A549 (cell line): ENCODE results near the gene HPCA.

Experiments
- CHD4 ChIP-seq: fragments of 200-600 bp; sonication (generic); IDR thresholded peaks from 2 replicates; pipeline ENCODE4 v1.6.1; 2016; ENCODE audit warnings: antibody characterized with exemption, mild to moderate bottlenecking, borderline replicate concordance
- TF ChIP-seq, protein P1 (sequence below): fragments of 200-600 bp; sonication (generic); IDR thresholded peaks from 2 replicates; pipeline ENCODE4 v1.6.1; 2016; ENCODE audit warnings: antibody characterized with exemption, mild to moderate bottlenecking, moderate library complexity
- TF ChIP-seq, protein P2 (sequence below): fragments of >200 bp; sonication (Bioruptor Twin); formaldehyde crosslinking; IDR thresholded peaks from 3 replicates; pipeline ENCODE4 v1.5.1; 2016

DNA sequence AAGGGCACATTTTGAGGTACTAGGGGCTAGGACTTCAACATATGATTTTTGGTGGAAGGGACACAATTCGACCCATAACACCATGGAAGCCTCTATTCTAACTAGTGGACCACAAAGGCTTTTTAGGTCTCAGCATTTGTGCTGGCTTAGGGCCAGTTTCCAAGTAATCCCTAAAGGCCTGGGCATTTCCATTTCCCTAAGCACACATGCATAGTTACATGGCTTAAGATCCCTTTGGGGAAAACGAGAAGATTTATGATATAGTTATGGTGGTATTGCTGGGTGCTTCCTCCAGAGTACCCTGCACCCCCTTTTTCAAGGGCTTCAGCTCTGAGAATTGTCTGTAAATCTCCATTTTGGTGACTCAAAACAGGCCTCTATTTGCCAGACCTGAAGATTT lies 43.1 kb downstream of the HPCA start:
- no peak for TF ChIP-seq CHD4
- TF ChIP-seq, protein P1, sequence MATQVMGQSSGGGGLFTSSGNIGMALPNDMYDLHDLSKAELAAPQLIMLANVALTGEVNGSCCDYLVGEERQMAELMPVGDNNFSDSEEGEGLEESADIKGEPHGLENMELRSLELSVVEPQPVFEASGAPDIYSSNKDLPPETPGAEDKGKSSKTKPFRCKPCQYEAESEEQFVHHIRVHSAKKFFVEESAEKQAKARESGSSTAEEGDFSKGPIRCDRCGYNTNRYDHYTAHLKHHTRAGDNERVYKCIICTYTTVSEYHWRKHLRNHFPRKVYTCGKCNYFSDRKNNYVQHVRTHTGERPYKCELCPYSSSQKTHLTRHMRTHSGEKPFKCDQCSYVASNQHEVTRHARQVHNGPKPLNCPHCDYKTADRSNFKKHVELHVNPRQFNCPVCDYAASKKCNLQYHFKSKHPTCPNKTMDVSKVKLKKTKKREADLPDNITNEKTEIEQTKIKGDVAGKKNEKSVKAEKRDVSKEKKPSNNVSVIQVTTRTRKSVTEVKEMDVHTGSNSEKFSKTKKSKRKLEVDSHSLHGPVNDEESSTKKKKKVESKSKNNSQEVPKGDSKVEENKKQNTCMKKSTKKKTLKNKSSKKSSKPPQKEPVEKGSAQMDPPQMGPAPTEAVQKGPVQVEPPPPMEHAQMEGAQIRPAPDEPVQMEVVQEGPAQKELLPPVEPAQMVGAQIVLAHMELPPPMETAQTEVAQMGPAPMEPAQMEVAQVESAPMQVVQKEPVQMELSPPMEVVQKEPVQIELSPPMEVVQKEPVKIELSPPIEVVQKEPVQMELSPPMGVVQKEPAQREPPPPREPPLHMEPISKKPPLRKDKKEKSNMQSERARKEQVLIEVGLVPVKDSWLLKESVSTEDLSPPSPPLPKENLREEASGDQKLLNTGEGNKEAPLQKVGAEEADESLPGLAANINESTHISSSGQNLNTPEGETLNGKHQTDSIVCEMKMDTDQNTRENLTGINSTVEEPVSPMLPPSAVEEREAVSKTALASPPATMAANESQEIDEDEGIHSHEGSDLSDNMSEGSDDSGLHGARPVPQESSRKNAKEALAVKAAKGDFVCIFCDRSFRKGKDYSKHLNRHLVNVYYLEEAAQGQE = no peak
- TF ChIP-seq, protein P2, sequence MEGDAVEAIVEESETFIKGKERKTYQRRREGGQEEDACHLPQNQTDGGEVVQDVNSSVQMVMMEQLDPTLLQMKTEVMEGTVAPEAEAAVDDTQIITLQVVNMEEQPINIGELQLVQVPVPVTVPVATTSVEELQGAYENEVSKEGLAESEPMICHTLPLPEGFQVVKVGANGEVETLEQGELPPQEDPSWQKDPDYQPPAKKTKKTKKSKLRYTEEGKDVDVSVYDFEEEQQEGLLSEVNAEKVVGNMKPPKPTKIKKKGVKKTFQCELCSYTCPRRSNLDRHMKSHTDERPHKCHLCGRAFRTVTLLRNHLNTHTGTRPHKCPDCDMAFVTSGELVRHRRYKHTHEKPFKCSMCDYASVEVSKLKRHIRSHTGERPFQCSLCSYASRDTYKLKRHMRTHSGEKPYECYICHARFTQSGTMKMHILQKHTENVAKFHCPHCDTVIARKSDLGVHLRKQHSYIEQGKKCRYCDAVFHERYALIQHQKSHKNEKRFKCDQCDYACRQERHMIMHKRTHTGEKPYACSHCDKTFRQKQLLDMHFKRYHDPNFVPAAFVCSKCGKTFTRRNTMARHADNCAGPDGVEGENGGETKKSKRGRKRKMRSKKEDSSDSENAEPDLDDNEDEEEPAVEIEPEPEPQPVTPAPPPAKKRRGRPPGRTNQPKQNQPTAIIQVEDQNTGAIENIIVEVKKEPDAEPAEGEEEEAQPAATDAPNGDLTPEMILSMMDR = no peak
